ENCODE measurements around the gene RHEBL1. TPM values are rescaled to one million over a fixed set of nuclear protein-coding genes. Genes with fewer than 3 reads are reported as not detected.

The RHEBL1 gene
- total RNA-seq, 2 experiments from 2014 or later: 5.1 to 6.0 TPM

GRCh38 chr12:49105504-49106084 is 35.8 kb upstream of the RHEBL1 start:
- H3K4me3 Mint-ChIP-seq: no peak overlapping the region

GRCh38 chr12:49104822-49105221 is 35.0 kb upstream of the RHEBL1 start:
- intact Hi-C loops (cut with DNase I, micrococcal nuclease): no loop called here
- no peak overlapping the region for H3K4me3 ChIP-seq (ENCODE audit: low read length)
- H3K36me3 Mint-ChIP-seq (ENCODE audit: low read depth): peaks cover 86% of the 10 kb centered on the region

More at GRCh38 chr12:49105504-49106084, 35.8 kb upstream of the RHEBL1 start:
- Mint-ChIP-seq H3K27me3 (no peaks in the 10 kb centered on the region), H3K9me3 (no peaks in the 10 kb centered on the region), H3K36me3 (ENCODE audit: low read depth) (peaks cover 84% of the 10 kb centered on the region), H3K27ac (no peak overlapping the region), H3K4me1 (ENCODE audit: low read depth) (peaks cover 27% of the 10 kb centered on the region)
- CTCF ChIA-PET: interaction anchor here (0.6 to 1.3 kb wide), 3 partner anchors 13 to 27 kb away, joined by 3 to 4 read pairs (median 4); no protein-coding TSS in a partner anchor
- TF ChIP-seq CTCF (IDR thresholded peaks at IDR 0.05): no peak
- H3K4me3 ChIP-seq (ENCODE audit: low read length): no peak overlapping the region
- H3K27me3 ChIP-seq (ENCODE audit: control insufficient read depth in 1 of 2, insufficient read depth in 2 of 2, low read length in 2 of 2): no peaks in the 10 kb centered on the region
- DNase-seq (no peak), ATAC-seq (ENCODE audit: poor library complexity) (no peak)
- POLR2A ChIA-PET: interaction anchor here (0.6 to 8.9 kb wide), 4 partner anchors 11 to 659 kb away, joined by 3 to 178 read pairs (median 21); partner anchors contain the start of genes DHH, RHEBL1 and TUBA1B
- no peaks in the 10 kb centered on the region for H3K9me3 ChIP-seq (ENCODE audit: control insufficient read depth in 1 of 2, insufficient read depth in 1 of 2, low read length in 2 of 2)
- peaks cover 66% of the 10 kb centered on the region for H3K36me3 ChIP-seq (ENCODE audit: insufficient read depth, low read length)
- no peak overlapping the region for H3K27ac ChIP-seq (ENCODE audit: low read depth in 1 of 2, low read length in 2 of 2)
- intact Hi-C loops (cut with DNase I, micrococcal nuclease): no loop called here
- H3K4me1 ChIP-seq (ENCODE audit: insufficient read depth, low read length): peaks cover 31% of the 10 kb centered on the region

GRCh38 chr12:49100380-49100779 is 30.6 kb upstream of the RHEBL1 start:
- H3K9me3 ChIP-seq (ENCODE audit: control insufficient read depth in 1 of 2, insufficient read depth in 1 of 2, low read length in 2 of 2): no peaks in the 10 kb centered on the region
- ChIA-PET CTCF (interaction anchor here (0.9 to 5.0 kb wide), 5 partner anchors 8 to 37 kb away, joined by 3 to 46 read pairs (median 8); partner anchors contain the start of gene LMBR1L), POLR2A (interaction anchor here (1.0 to 4.2 kb wide), 4 partner anchors 9 to 31 kb away, joined by 3 to 41 read pairs (median 22); partner anchors contain the start of genes LMBR1L and TUBA1B)
- DNase-seq: no peak
- Mint-ChIP-seq H3K27me3 (peaks cover 5% of the 10 kb centered on the region), H3K9me3 (no peaks in the 10 kb centered on the region), H3K36me3 (ENCODE audit: low read depth) (peaks cover 83% of the 10 kb centered on the region), H3K4me3 (no peak overlapping the region), H3K27ac (no peak overlapping the region), H3K4me1 (ENCODE audit: low read depth) (peaks cover 4% of the 10 kb centered on the region)
- ATAC-seq (ENCODE audit: poor library complexity): no peak
- H3K36me3 ChIP-seq (ENCODE audit: insufficient read depth, low read length): peaks cover 80% of the 10 kb centered on the region
- intact Hi-C loops (cut with DNase I, micrococcal nuclease): no loop called here
- H3K27ac ChIP-seq (ENCODE audit: low read depth in 1 of 2, low read length in 2 of 2): no peak overlapping the region
- no peaks in the 10 kb centered on the region for H3K27me3 ChIP-seq (ENCODE audit: control insufficient read depth in 1 of 2, insufficient read depth in 2 of 2, low read length in 2 of 2)
- no peak overlapping the region for H3K4me3 ChIP-seq (ENCODE audit: low read length)
- H3K4me1 ChIP-seq (ENCODE audit: insufficient read depth, low read length): no peaks in the 10 kb centered on the region
- TF ChIP-seq CTCF (IDR thresholded peaks at IDR 0.05): no peak

More at GRCh38 chr12:49104822-49105221, 35.0 kb upstream of the RHEBL1 start:
- no peak overlapping the region for H3K27ac ChIP-seq (ENCODE audit: low read depth in 1 of 2, low read length in 2 of 2)
- Mint-ChIP-seq H3K4me3 (no peak overlapping the region), H3K4me1 (ENCODE audit: low read depth) (peaks cover 21% of the 10 kb centered on the region), H3K9me3 (no peaks in the 10 kb centered on the region), H3K27me3 (no peaks in the 10 kb centered on the region), H3K27ac (no peak overlapping the region)
- ChIA-PET CTCF (interaction anchor here (1.0 to 1.3 kb wide), 2 partner anchors 12 to 16 kb away, joined by 4 read pairs; no protein-coding TSS in a partner anchor), POLR2A (interaction anchor here (1.5 to 8.9 kb wide), 3 partner anchors 11 to 35 kb away, joined by 5 to 178 read pairs (median 37); partner anchors contain the start of genes DHH, RHEBL1 and TUBA1B)
- H3K36me3 ChIP-seq (ENCODE audit: insufficient read depth, low read length): peaks cover 74% of the 10 kb centered on the region
- TF ChIP-seq CTCF (IDR thresholded peaks at IDR 0.05): no peak
- DNase-seq (no peak), ATAC-seq (ENCODE audit: poor library complexity) (no peak)
- H3K4me1 ChIP-seq (ENCODE audit: insufficient read depth, low read length): peaks cover 30% of the 10 kb centered on the region
- H3K9me3 ChIP-seq (ENCODE audit: control insufficient read depth in 1 of 2, insufficient read depth in 1 of 2, low read length in 2 of 2): no peaks in the 10 kb centered on the region
- no peaks in the 10 kb centered on the region for H3K27me3 ChIP-seq (ENCODE audit: control insufficient read depth in 1 of 2, insufficient read depth in 2 of 2, low read length in 2 of 2)
